ENCODE measurements around the gene CD8A. TPM values are rescaled to one million over a fixed set of nuclear protein-coding genes. Genes with fewer than 3 reads are reported as not detected.

The CD8A gene
- total RNA-seq, 2 experiments from 2014 or later: 1.1 to 1.6 TPM

GRCh38 chr2:86788165-86788564, 2.5 kb downstream of the CD8A start:
- no peak for ATAC-seq
- CTCF ChIA-PET: no interaction called here
- Mint-ChIP-seq H3K4me1 (peaks cover 31% of the 10 kb centered on the region), H3K4me3 (no peak overlapping the region), H3K9me3 (ENCODE audit: low read depth) (no peaks in the 10 kb centered on the region), H3K27ac (no peak overlapping the region), H3K27me3 (peaks cover 41% of the 10 kb centered on the region), H3K36me3 (ENCODE audit: low read depth) (no peaks in the 10 kb centered on the region)
- DNase-seq: no peak
- intact Hi-C loops (cut with DNase I, micrococcal nuclease): no loop called here
- POLR2A ChIA-PET: no interaction called here

GRCh38 chr2:86787736-86788135, 3.0 kb downstream of the CD8A start:
- ATAC-seq (no peak), DNase-seq (no peak)
- POLR2A ChIA-PET: no interaction called here

GRCh38 chr2:86786001-86786536, 4.6 kb downstream of the CD8A start:
- Mint-ChIP-seq H3K27ac (no peak overlapping the region), H3K4me1 (peaks cover 22% of the 10 kb centered on the region), H3K27me3 (peaks cover 25% of the 10 kb centered on the region), H3K36me3 (ENCODE audit: low read depth) (no peaks in the 10 kb centered on the region), H3K9me3 (ENCODE audit: low read depth) (no peaks in the 10 kb centered on the region), H3K4me3 (no peak overlapping the region)
- POLR2A ChIA-PET: no interaction called here
- intact Hi-C loops (cut with DNase I, micrococcal nuclease): no loop called here
- no peak for ATAC-seq
- CTCF ChIA-PET: interaction anchor here (1.1 to 1.2 kb wide), 2 partner anchors 17 to 23 kb away, joined by 3 read pairs; no protein-coding TSS in a partner anchor
- DNase-seq: no peak

More at GRCh38 chr2:86787736-86788135, 3.0 kb downstream of the CD8A start:
- H3K36me3 Mint-ChIP-seq (ENCODE audit: low read depth): no peaks in the 10 kb centered on the region
- CTCF ChIA-PET: no interaction called here
- intact Hi-C loops (cut with DNase I, micrococcal nuclease): no loop called here
- H3K4me3 Mint-ChIP-seq: no peak overlapping the region
- H3K4me1 Mint-ChIP-seq: peaks cover 31% of the 10 kb centered on the region
- H3K27me3 Mint-ChIP-seq: peaks cover 37% of the 10 kb centered on the region
- H3K27ac Mint-ChIP-seq: no peak overlapping the region
- H3K9me3 Mint-ChIP-seq (ENCODE audit: low read depth): no peaks in the 10 kb centered on the region

- DNase-seq: peak; percentile 20
- H3K4me1 Mint-ChIP-seq: peaks cover 18% of the 10 kb centered on the region
- POLR2A ChIA-PET: no interaction called here
- no peak for ATAC-seq
- H3K9me3 Mint-ChIP-seq (ENCODE audit: low read depth): no peaks in the 10 kb centered on the region
- CTCF ChIA-PET: interaction anchor here (1.1 kb wide), 2 partner anchors 18 to 23 kb away, joined by 3 read pairs; no protein-coding TSS in a partner anchor
- H3K27me3 Mint-ChIP-seq: peaks cover 22% of the 10 kb centered on the region
- intact Hi-C loops (cut with DNase I, micrococcal nuclease): no loop called here
- no peak overlapping the region for H3K4me3 Mint-ChIP-seq
- H3K36me3 Mint-ChIP-seq (ENCODE audit: low read depth): no peaks in the 10 kb centered on the region
- peak overlapping the region; percentile 35 for H3K27ac Mint-ChIP-seq
Observed at GRCh38 chr2:86785456-86785855, 5.3 kb downstream of the CD8A start.

GRCh38 chr2:86783615-86784339, 6.9 kb downstream of the CD8A start:
- Mint-ChIP-seq H3K27me3 (peaks cover 12% of the 10 kb centered on the region), H3K36me3 (ENCODE audit: low read depth) (no peaks in the 10 kb centered on the region), H3K4me1 (peaks cover 12% of the 10 kb centered on the region), H3K9me3 (ENCODE audit: low read depth) (no peaks in the 10 kb centered on the region), H3K4me3 (no peak overlapping the region), H3K27ac (no peak overlapping the region)
- DNase-seq (no peak), ATAC-seq (peak; percentile 77)
- intact Hi-C loops (cut with DNase I, micrococcal nuclease): no loop called here
- POLR2A ChIA-PET: no interaction called here
- CTCF ChIA-PET: interaction anchor here (0.7 kb wide), 1 partner anchor 9 kb away, joined by 3 read pairs; no protein-coding TSS in a partner anchor

GRCh38 chr2:86782748-86783147, 8.0 kb downstream of the CD8A start:
- intact Hi-C loops (cut with DNase I, micrococcal nuclease): no loop called here
- ATAC-seq (no peak), DNase-seq (no peak)
- POLR2A ChIA-PET: no interaction called here
- Mint-ChIP-seq H3K4me3 (no peak overlapping the region), H3K4me1 (peaks cover 12% of the 10 kb centered on the region), H3K27me3 (peaks cover 5% of the 10 kb centered on the region), H3K36me3 (ENCODE audit: low read depth) (no peaks in the 10 kb centered on the region), H3K9me3 (ENCODE audit: low read depth) (no peaks in the 10 kb centered on the region), H3K27ac (no peak overlapping the region)
- CTCF ChIA-PET: interaction anchor here (0.7 kb wide), 1 partner anchor 26 kb away, joined by 4 read pairs; no protein-coding TSS in a partner anchor

- no peaks in the 10 kb centered on the region for H3K9me3 Mint-ChIP-seq (ENCODE audit: low read depth)
- ChIA-PET CTCF (interaction anchor here (2.4 kb wide), 1 partner anchor 17 kb away, joined by 6 read pairs; no protein-coding TSS in a partner anchor), POLR2A (no interaction called here)
- ATAC-seq (no peak), DNase-seq (no peak)
- H3K27me3 Mint-ChIP-seq: no peaks in the 10 kb centered on the region
- intact Hi-C loops (cut with DNase I, micrococcal nuclease): no loop called here
- no peak overlapping the region for H3K27ac Mint-ChIP-seq
- no peak overlapping the region for H3K4me3 Mint-ChIP-seq
- H3K36me3 Mint-ChIP-seq (ENCODE audit: low read depth): peaks cover 4% of the 10 kb centered on the region
- H3K4me1 Mint-ChIP-seq: peaks cover 12% of the 10 kb centered on the region
Observed at GRCh38 chr2:86781363-86781762, 9.3 kb downstream of the CD8A start.

GRCh38 chr2:86779971-86780370, 10.7 kb downstream of the CD8A start:
- CTCF ChIA-PET: interaction anchor here (2.4 kb wide), 1 partner anchor 16 kb away, joined by 6 read pairs; no protein-coding TSS in a partner anchor
- Mint-ChIP-seq H3K9me3 (ENCODE audit: low read depth) (no peaks in the 10 kb centered on the region), H3K27me3 (no peaks in the 10 kb centered on the region), H3K4me1 (peaks cover 8% of the 10 kb centered on the region), H3K36me3 (ENCODE audit: low read depth) (peaks cover 6% of the 10 kb centered on the region), H3K4me3 (no peak overlapping the region), H3K27ac (no peak overlapping the region)
- no peak for DNase-seq
- intact Hi-C loops (cut with DNase I, micrococcal nuclease): no loop called here
- POLR2A ChIA-PET: no interaction called here
- no peak for ATAC-seq

GRCh38 chr2:86778957-86779356, 11.8 kb downstream of the CD8A start:
- intact Hi-C loops (cut with DNase I, micrococcal nuclease): no loop called here
- DNase-seq: no peak
- ChIA-PET POLR2A (no interaction called here), CTCF (no interaction called here)
- ATAC-seq: no peak
- peaks cover 11% of the 10 kb centered on the region for H3K36me3 Mint-ChIP-seq (ENCODE audit: low read depth)
- H3K27ac Mint-ChIP-seq: no peak overlapping the region
- H3K27me3 Mint-ChIP-seq: no peaks in the 10 kb centered on the region
- H3K4me1 Mint-ChIP-seq: peaks cover 4% of the 10 kb centered on the region
- no peak overlapping the region for H3K4me3 Mint-ChIP-seq
- no peaks in the 10 kb centered on the region for H3K9me3 Mint-ChIP-seq (ENCODE audit: low read depth)

GRCh38 chr2:86776532-86776931, 14.2 kb downstream of the CD8A start:
- DNase-seq (no peak), ATAC-seq (no peak)
- no peaks in the 10 kb centered on the region for H3K27me3 Mint-ChIP-seq
- H3K36me3 Mint-ChIP-seq (ENCODE audit: low read depth): peaks cover 24% of the 10 kb centered on the region
- intact Hi-C loops (cut with DNase I, micrococcal nuclease): no loop called here
- CTCF ChIA-PET: interaction anchor here (4.4 kb wide), 1 partner anchor 12 kb away, joined by 17 read pairs; no protein-coding TSS in a partner anchor
- POLR2A ChIA-PET: no interaction called here
- no peaks in the 10 kb centered on the region for H3K4me1 Mint-ChIP-seq
- H3K27ac Mint-ChIP-seq: no peak overlapping the region
- H3K4me3 Mint-ChIP-seq: no peak overlapping the region
- no peaks in the 10 kb centered on the region for H3K9me3 Mint-ChIP-seq (ENCODE audit: low read depth)

- H3K4me1 Mint-ChIP-seq: no peaks in the 10 kb centered on the region
- CTCF ChIA-PET: interaction anchor here (1.2 to 4.4 kb wide), 2 partner anchors 9 to 11 kb away, joined by 3 to 17 read pairs; no protein-coding TSS in a partner anchor
- ATAC-seq (no peak), DNase-seq (no peak)
- peaks cover 35% of the 10 kb centered on the region for H3K36me3 Mint-ChIP-seq (ENCODE audit: low read depth)
- H3K27me3 Mint-ChIP-seq: no peaks in the 10 kb centered on the region
- no peak overlapping the region for H3K27ac Mint-ChIP-seq
- H3K4me3 Mint-ChIP-seq: no peak overlapping the region
- intact Hi-C loops (cut with DNase I, micrococcal nuclease): loop anchor here in 1 of 2 experiments (2.0 kb wide), 1 partner anchor 25 kb away; no protein-coding TSS in a partner anchor
- no peaks in the 10 kb centered on the region for H3K9me3 Mint-ChIP-seq (ENCODE audit: low read depth)
- POLR2A ChIA-PET: no interaction called here
Observed at GRCh38 chr2:86775338-86775737, 15.4 kb downstream of the CD8A start.

- CTCF ChIA-PET: interaction anchor here (1.2 to 4.4 kb wide), 2 partner anchors 9 to 10 kb away, joined by 3 to 17 read pairs; no protein-coding TSS in a partner anchor
- no peaks in the 10 kb centered on the region for H3K4me1 Mint-ChIP-seq
- DNase-seq: no peak
- H3K27me3 Mint-ChIP-seq: no peaks in the 10 kb centered on the region
- POLR2A ChIA-PET: no interaction called here
- no peak overlapping the region for H3K27ac Mint-ChIP-seq
- ATAC-seq: no peak
- no peak overlapping the region for H3K4me3 Mint-ChIP-seq
- intact Hi-C loops (cut with DNase I, micrococcal nuclease): loop anchor here in 1 of 2 experiments (2.0 kb wide), 1 partner anchor 24 kb away; no protein-coding TSS in a partner anchor
- no peaks in the 10 kb centered on the region for H3K9me3 Mint-ChIP-seq (ENCODE audit: low read depth)
- peaks cover 38% of the 10 kb centered on the region for H3K36me3 Mint-ChIP-seq (ENCODE audit: low read depth)
Observed at GRCh38 chr2:86774862-86775261, 15.9 kb downstream of the CD8A start.

Data from activated CD4-positive, alpha-beta T cell treated with anti-CD3 and anti-CD28 coated beads for 36 hours (primary cell).